ENCODE measurements around the gene ABCD4.

ABCD4 gene

GRCh38 chr14:74239848-74240793 lies 62.6 kb downstream of the ABCD4 start:
- no peaks in the 10 kb centered on the region for H3K36me3 ChIP-seq (ENCODE audit: control insufficient read depth in 1 of 2, insufficient read depth in 2 of 2, low read length in 2 of 2)
- peaks cover 7 to 12% of the 10 kb centered on the region in 2 experiments for H3K4me1 ChIP-seq (ENCODE audit: control insufficient read depth in 1 of 2, insufficient read depth in 2 of 2, low read length in 2 of 2)
- H3K9me3 ChIP-seq (ENCODE audit: insufficient read depth, low read depth, low read length): peaks cover 2% of the 10 kb centered on the region
- no peak overlapping the region for H3K4ac ChIP-seq (ENCODE audit: low read depth, low read length)
- H3K4me3 ChIP-seq (ENCODE audit: low read depth, low read length): no peak overlapping the region
- no peak overlapping the region for H4K8ac ChIP-seq (ENCODE audit: low read depth, low read length)
- peaks cover 67% of the 10 kb centered on the region for H3K27me3 ChIP-seq (ENCODE audit: insufficient read depth, low read length)
- DNase-seq: no peak
- no peak overlapping the region for H2BK120ac ChIP-seq (ENCODE audit: insufficient read depth, low read length, poor library complexity)
- H3K79me1 ChIP-seq (ENCODE audit: low read length): no peaks in the 10 kb centered on the region
- no peak overlapping the region for H3K14ac ChIP-seq (ENCODE audit: low read length)
- H3K4me2 ChIP-seq (ENCODE audit: low read length): peak overlapping the region; percentile 37
- no peak overlapping the region for H2AK5ac ChIP-seq (ENCODE audit: low read length)
- H2BK5ac ChIP-seq (ENCODE audit: low read depth, low read length, poor library complexity): no peak overlapping the region
- H4K12ac ChIP-seq (ENCODE audit: low read depth, low read length): no peak overlapping the region
- no peak overlapping the region for H4K91ac ChIP-seq (ENCODE audit: low read depth, low read length)
- H3K79me2 ChIP-seq (ENCODE audit: control insufficient read depth, insufficient read depth, low read length, poor library complexity): no peaks in the 10 kb centered on the region
- H3K23ac ChIP-seq (ENCODE audit: low read length): no peak overlapping the region
- no peak overlapping the region for H3K9ac ChIP-seq (ENCODE audit: low read length)
- no CpG with 5 or more reads among the region's 94 CpGs for WGBS (ENCODE audit: extremely low coverage, insufficient coverage, insufficient read length)
- H2BK12ac ChIP-seq (ENCODE audit: low read length): no peak overlapping the region
- H3K27ac ChIP-seq (ENCODE audit: low read depth, low read length): no peak overlapping the region
- no peak overlapping the region for H3K18ac ChIP-seq (ENCODE audit: low read length)
- H2AFZ ChIP-seq (ENCODE audit: insufficient read depth, low read length, poor library complexity): peak overlapping the region; percentile 35

- H4K8ac ChIP-seq (ENCODE audit: low read depth, low read length): no peak within 1 kb of the TSS
- H3K9me3 ChIP-seq (ENCODE audit: insufficient read depth, low read depth, low read length): peaks cover 2% of the 10 kb centered on the region
- no peaks in the 10 kb centered on the region for H3K79me1 ChIP-seq (ENCODE audit: low read length)
- H3K27ac ChIP-seq (ENCODE audit: low read depth, low read length): no peak within 1 kb of the TSS
- no peak within 1 kb of the TSS for H3K4ac ChIP-seq (ENCODE audit: low read depth, low read length)
- H3K14ac ChIP-seq (ENCODE audit: low read length): no peak within 1 kb of the TSS
- H2BK12ac ChIP-seq (ENCODE audit: low read length): no peak within 1 kb of the TSS
- H3K4me2 ChIP-seq (ENCODE audit: low read length): peak within 1 kb of the TSS; percentile 37
- H3K27me3 ChIP-seq (ENCODE audit: insufficient read depth, low read length): peaks cover 67% of the 10 kb centered on the region
- H3K36me3 ChIP-seq (ENCODE audit: control insufficient read depth in 1 of 2, insufficient read depth in 2 of 2, low read length in 2 of 2): no peaks in the 10 kb centered on the region
- no peak within 1 kb of the TSS for H3K9ac ChIP-seq (ENCODE audit: low read length)
- no peak for DNase-seq
- H2BK5ac ChIP-seq (ENCODE audit: low read depth, low read length, poor library complexity): no peak within 1 kb of the TSS
- H3K23ac ChIP-seq (ENCODE audit: low read length): no peak within 1 kb of the TSS
- no peak within 1 kb of the TSS for H4K91ac ChIP-seq (ENCODE audit: low read depth, low read length)
- no peak within 1 kb of the TSS for H2AFZ ChIP-seq (ENCODE audit: insufficient read depth, low read length, poor library complexity)
- WGBS (ENCODE audit: extremely low coverage, insufficient coverage, insufficient read length): no CpG with 5 or more reads among the region's 40 CpGs
- H4K12ac ChIP-seq (ENCODE audit: low read depth, low read length): no peak within 1 kb of the TSS
- H3K18ac ChIP-seq (ENCODE audit: low read length): no peak within 1 kb of the TSS
- H2BK120ac ChIP-seq (ENCODE audit: insufficient read depth, low read length, poor library complexity): no peak within 1 kb of the TSS
- H3K79me2 ChIP-seq (ENCODE audit: control insufficient read depth, insufficient read depth, low read length, poor library complexity): no peaks in the 10 kb centered on the region
- H2AK5ac ChIP-seq (ENCODE audit: low read length): no peak within 1 kb of the TSS
- H3K4me1 ChIP-seq (ENCODE audit: control insufficient read depth in 1 of 2, insufficient read depth in 2 of 2, low read length in 2 of 2): peaks cover 7 to 12% of the 10 kb centered on the region in 2 experiments
- H3K4me3 ChIP-seq (ENCODE audit: low read depth, low read length): peak within 1 kb of the TSS; percentile 11
These were observed 63.5 kb downstream of the ABCD4 start, which contains the start of gene VSX2 for GRCh38 chr14:74238974-74239847. Gene VSX2 (plus strand): TSS chr14:74239449. CDS start chr14:74239562, 113 bp downstream.

GRCh38 chr14:74237441-74237840 lies 65.3 kb downstream of the ABCD4 start:
- Histone ChIP-seq H4K8ac (ENCODE audit: low read depth, low read length) (no peak overlapping the region), H2BK120ac (ENCODE audit: insufficient read depth, low read length, poor library complexity) (no peak overlapping the region), H3K14ac (ENCODE audit: low read length) (no peak overlapping the region), H3K79me1 (ENCODE audit: low read length) (no peaks in the 10 kb centered on the region), H3K79me2 (ENCODE audit: control insufficient read depth, insufficient read depth, low read length, poor library complexity) (no peaks in the 10 kb centered on the region), H3K4me1 (ENCODE audit: control insufficient read depth in 1 of 2, insufficient read depth in 2 of 2, low read length in 2 of 2) (peaks cover 7 to 12% of the 10 kb centered on the region in 2 experiments), H3K4ac (ENCODE audit: low read depth, low read length) (no peak overlapping the region), H2BK5ac (ENCODE audit: low read depth, low read length, poor library complexity) (no peak overlapping the region), H3K9me3 (ENCODE audit: insufficient read depth, low read depth, low read length) (peaks cover 2% of the 10 kb centered on the region), H3K9ac (ENCODE audit: low read length) (no peak overlapping the region), H4K12ac (ENCODE audit: low read depth, low read length) (no peak overlapping the region), H3K4me2 (ENCODE audit: low read length) (no peak overlapping the region), H3K23ac (ENCODE audit: low read length) (no peak overlapping the region), H3K27me3 (ENCODE audit: insufficient read depth, low read length) (peaks cover 51% of the 10 kb centered on the region), H3K18ac (ENCODE audit: low read length) (no peak overlapping the region), H4K91ac (ENCODE audit: low read depth, low read length) (no peak overlapping the region), H2AK5ac (ENCODE audit: low read length) (no peak overlapping the region), H3K4me3 (ENCODE audit: low read depth, low read length) (no peak overlapping the region), H2AFZ (ENCODE audit: insufficient read depth, low read length, poor library complexity) (no peak overlapping the region), H3K27ac (ENCODE audit: low read depth, low read length) (no peak overlapping the region), H3K36me3 (ENCODE audit: control insufficient read depth in 1 of 2, insufficient read depth in 2 of 2, low read length in 2 of 2) (no peaks in the 10 kb centered on the region), H2BK12ac (ENCODE audit: low read length) (no peak overlapping the region)
- peak in 1 of 2 donors; percentile 12 for DNase-seq
- no CpG with 5 or more reads among the region's 4 CpGs for whole genome bisulfite sequencing (ENCODE audit: extremely low coverage, insufficient coverage, insufficient read length)
